IMR-90 (cell line): ENCODE measurements around the gene KRTCAP2. TPM values are rescaled to one million over a fixed set of nuclear protein-coding genes. Genes with fewer than 3 reads are reported as not detected.

Experiments used
- ATAC-seq: fragments of 200-7000 bp; cut with Tn5 transposase; 2 replicates; pipeline ENCODE4 v1.9.1; 2020; ENCODE audit warnings: low read depth, mild to moderate bottlenecking, moderate library complexity
- BruUV-seq: library from RNA; stranded (reverse); fragments of 400-500 nt; replicated peaks from 2 replicates; lab custom pipeline; 2021; lab: Mats Ljungman, UMichigan
- CTCF ChIA-PET: fragments of 300-600 bp; formaldehyde crosslinking; extraction: SDS; loops from one replicate; lab custom pipeline; 2021; ENCODE audit warnings: antibody characterized with exemption; lab: Yijun Ruan, JAX
- POLR2A ChIA-PET: fragments of 300-600 bp; sonication (Branson Sonifier 250); formaldehyde crosslinking; loops from one replicate; lab custom pipeline; 2022; ENCODE audit warnings: antibody characterized with exemption; ENCODE audit not compliant: unreplicated experiment; lab: Charles Lee
- DNase-seq: peaks from one replicate; pipeline ENCODE4 v3.0.0; 2013
- H2AFZ ChIP-seq: replicated peaks from 2 replicates; pipeline ENCODE3; 2013; ENCODE audit warnings: low read length, mild to moderate bottlenecking; ENCODE audit not compliant: poor library complexity
- H2AK5ac ChIP-seq: 2 replicates; pipeline ENCODE4 v1.6.1; 2013; ENCODE audit warnings: low read depth, low read length, inconsistent platforms
- H2AK9ac ChIP-seq: replicated peaks from 2 replicates; pipeline ENCODE3; 2013; ENCODE audit warnings: mild to moderate bottlenecking, low read depth, low read length, moderate library complexity; ENCODE audit not compliant: poor library complexity
- H2BK120ac ChIP-seq: 2 replicates; pipeline ENCODE4 v1.6.1; 2013; ENCODE audit warnings: low read depth, low read length, inconsistent platforms
- H2BK15ac ChIP-seq: 3 replicates; pipeline ENCODE4 v1.6.1; 2013; ENCODE audit warnings: low read depth, low read length, inconsistent platforms
- H2BK20ac ChIP-seq: 2 replicates; pipeline ENCODE4 v1.6.1; 2013; ENCODE audit warnings: low read depth, mild to moderate bottlenecking, inconsistent platforms, low read length, moderate library complexity
- H2BK5ac ChIP-seq: 2 replicates; pipeline ENCODE4 v1.6.1; 2013; ENCODE audit warnings: mild to moderate bottlenecking, low read depth, low read length, inconsistent platforms; ENCODE audit not compliant: poor library complexity, severe bottlenecking
- H3K14ac ChIP-seq: replicated peaks from 2 replicates; pipeline ENCODE4 v1.6.1; 2013; ENCODE audit warnings: low read depth, low read length, inconsistent platforms
- H3K18ac ChIP-seq: 2 replicates; pipeline ENCODE4 v1.6.1; 2013; ENCODE audit warnings: low read depth, low read length, control low read depth
- H3K23ac ChIP-seq: 2 replicates; pipeline ENCODE4 v1.6.1; 2013; ENCODE audit warnings: low read depth, low read length, inconsistent platforms
- H3K27ac ChIP-seq: 2 replicates; pipeline ENCODE4 v1.5.1; 2013; ENCODE audit warnings: mild to moderate bottlenecking, control low read depth, low read length; ENCODE audit not compliant: insufficient read depth
- H3K27me3 ChIP-seq: 2 replicates; pipeline ENCODE4 v1.6.1; 2013; ENCODE audit warnings: low read length; ENCODE audit not compliant: control insufficient read depth, insufficient read depth
- H3K36me3 ChIP-seq: 2 replicates; pipeline ENCODE4 v1.6.1; 2013; ENCODE audit warnings: low read length, mixed read lengths; ENCODE audit not compliant: control insufficient read depth, insufficient read depth
- H3K4ac ChIP-seq: 2 replicates; pipeline ENCODE4 v1.6.1; 2013; ENCODE audit warnings: low read depth, low read length, inconsistent platforms
- H3K4me1 ChIP-seq: 2 replicates; pipeline ENCODE4 v1.6.1; 2013; ENCODE audit warnings: low read length, mixed read lengths; ENCODE audit not compliant: control insufficient read depth, insufficient read depth
- H3K4me2 ChIP-seq: 2 replicates; pipeline ENCODE4 v1.6.1; 2013; ENCODE audit warnings: low read depth, mild to moderate bottlenecking, control low read depth, low read length, moderate library complexity
- H3K4me3 ChIP-seq: 2 replicates; pipeline ENCODE4 v1.5.1; 2013; ENCODE audit warnings: low read depth, mild to moderate bottlenecking, control low read depth, low read length, moderate library complexity; ENCODE audit not compliant: insufficient read depth
- H3K56ac ChIP-seq: 2 replicates; pipeline ENCODE4 v1.6.1; 2013; ENCODE audit warnings: low read length, inconsistent platforms; ENCODE audit not compliant: insufficient read depth; ENCODE audit errors: extremely low read depth
- H3K79me1 ChIP-seq, 2 experiments: 2 replicates each; pipeline ENCODE4 v1.6.1; 2013; ENCODE audit warnings: low read length in 2 of 2, inconsistent platforms in 1 of 2, low read depth in 1 of 2
- H3K9ac ChIP-seq: 2 replicates; pipeline ENCODE4 v1.6.1; 2013; ENCODE audit warnings: low read depth, low read length, control low read depth
- H3K9me1 ChIP-seq: 2 replicates; pipeline ENCODE4 v1.6.1; 2013; ENCODE audit warnings: low read length, inconsistent platforms; ENCODE audit not compliant: insufficient read depth
- H3K9me3 ChIP-seq: 2 replicates; pipeline ENCODE4 v1.6.1; 2013; ENCODE audit warnings: low read length; ENCODE audit not compliant: control insufficient read depth, insufficient read depth
- H4K20me1 ChIP-seq: 2 replicates; pipeline ENCODE4 v1.6.1; 2013; ENCODE audit warnings: low read length, inconsistent platforms; ENCODE audit not compliant: insufficient read depth
- H4K5ac ChIP-seq: 2 replicates; pipeline ENCODE4 v1.6.1; 2013; ENCODE audit warnings: mild to moderate bottlenecking, low read depth, low read length, control low read depth
- H4K8ac ChIP-seq, 2 experiments: 2 replicates each; pipeline ENCODE4 v1.6.1; 2013; ENCODE audit warnings: low read depth in 2 of 2, low read length in 2 of 2, control low read depth in 1 of 2, inconsistent platforms in 1 of 2
- H4K91ac ChIP-seq: 2 replicates; pipeline ENCODE4 v1.6.1; 2013; ENCODE audit warnings: low read depth, low read length, inconsistent platforms; ENCODE audit not compliant: insufficient read depth
- MAZ ChIP-seq: IDR thresholded peaks from 2 replicates; pipeline ENCODE4 v1.6.1; 2012; ENCODE audit warnings: low read depth, mild to moderate bottlenecking, low read length, improper control_type of control experiment, moderate library complexity, borderline replicate concordance
- WGBS, 2 experiments: methylation state at CpG; one replicate each; pipeline versions ENCODE4 v1.1.5 to v1.1.7; 2013; ENCODE audit warnings: missing lambda C conversion rate in 2 of 2; ENCODE audit not compliant: insufficient read length in 1 of 2; ENCODE audit errors: extremely low coverage in 2 of 2; 5-methylcytosine and 5-hydroxymethylcytosine counted together
- dilution Hi-C: fragments of 300-500 bp; cut with HindIII; formaldehyde crosslinking; loops from one replicate; pipeline ENCODE4 v1.14.3; 2018; ENCODE audit warnings: low sequenced_read_pairs; ENCODE audit not compliant: unreplicated experiment
- in situ Hi-C: fragments of 300-500 bp; cut with MboI; formaldehyde crosslinking; loops from 3 replicates; pipeline ENCODE4 v1.14.3; 2019; ENCODE audit warnings: low sequenced_read_pairs, inconsistent platforms, mixed read lengths
- intact Hi-C: fragments of 100-400 bp; cut with micrococcal nuclease; formaldehyde crosslinking; loops from 2 replicates; pipeline ENCODE4 v1.10.0; 2022
- polyA plus RNA-seq, 3 experiments: library from polyadenylated mRNA; depleted of rRNA; stranded (reverse); fragments of >200 nt; gene quantifications; 2 replicates each; pipeline ENCODE4 v1.2.3, GENCODE V29; 2012; ENCODE audit warnings: low replicate concordance in 1 of 3
- total RNA-seq: library from RNA; depleted of rRNA; stranded (reverse); fragments of >200 nt; gene quantifications from 2 replicates; pipeline ENCODE4 v1.2.3, GENCODE V29; 2012

The KRTCAP2 gene
- total and polyA plus RNA-seq, 2 of the 4 experiments (the other 2 are of a cell fraction): 76.7 to 232 TPM

DNA sequence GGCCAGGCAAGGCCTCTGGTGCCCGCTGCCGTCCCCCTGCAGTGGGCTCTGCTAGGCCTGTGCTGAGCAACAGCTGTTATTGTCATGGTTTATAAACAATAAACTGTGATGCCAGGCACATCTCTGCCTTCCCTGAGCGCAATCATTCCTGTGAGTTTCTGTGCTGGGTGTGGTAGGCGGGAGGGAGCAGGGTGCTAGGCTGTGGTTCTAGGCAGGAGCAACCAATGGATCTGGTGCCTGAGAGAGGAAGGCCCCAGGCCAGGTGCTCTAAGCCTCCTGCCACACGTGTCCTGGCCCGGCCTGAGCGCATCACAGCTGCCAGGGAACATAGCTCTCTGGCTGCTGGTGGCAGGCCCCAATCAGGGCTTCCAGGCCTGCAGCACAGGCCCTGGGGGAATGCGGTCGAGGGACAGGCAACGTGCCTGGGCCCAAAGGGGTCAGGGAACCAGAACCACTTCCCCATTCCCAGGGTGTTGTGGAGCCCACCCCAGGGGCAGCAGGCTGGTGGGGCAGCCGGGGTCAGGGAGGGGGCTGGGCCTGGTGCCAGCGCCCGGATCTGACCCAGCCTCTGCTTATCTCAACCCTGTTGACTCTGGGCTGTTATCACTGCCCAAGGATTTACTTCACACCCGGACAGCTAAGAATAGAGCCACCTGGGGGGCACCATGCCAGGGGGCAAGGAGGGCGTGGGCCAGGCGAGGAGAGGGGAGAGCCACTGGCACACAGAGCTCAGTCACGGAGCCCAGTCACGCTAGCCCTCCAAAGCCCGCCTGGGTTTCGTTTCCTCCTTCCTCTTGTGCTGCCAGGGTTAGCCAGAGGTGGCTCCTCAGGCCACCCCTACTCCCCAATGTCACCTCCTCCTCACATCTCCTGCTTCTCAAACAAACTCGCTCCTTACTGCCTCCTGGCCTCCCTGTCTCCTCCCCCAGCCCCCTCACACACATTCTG is 12.0 kb upstream of the KRTCAP2 start:
- no TSS peak for BruUV-seq

More for the DNA sequence above, 12.0 kb upstream of the KRTCAP2 start:
- ChIA-PET CTCF (interaction anchor here (1.2 kb wide), 1 partner anchor 8 kb away, joined by 4 read pairs; no protein-coding TSS in a partner anchor), POLR2A (no interaction called here)
- WGBS, 2 experiments: 66% methylated on average over 8 of the region's 21 CpGs; no CpG with 5 or more reads in 1 of the 2 experiments
- ATAC-seq (peak; percentile 15), DNase-seq (no peak)
- no peak overlapping the region for H3K56ac ChIP-seq
- no peak overlapping the region for H2BK120ac ChIP-seq
- H3K4me1 ChIP-seq: no peaks in the 10 kb centered on the region
- no peaks in the 10 kb centered on the region for H3K9me3 ChIP-seq
- no peak overlapping the region for H3K4me2 ChIP-seq
- H2BK15ac ChIP-seq: no peak overlapping the region
- dilution Hi-C loops: no loop called here
- H4K5ac ChIP-seq: no peak overlapping the region
- no peaks in the 10 kb centered on the region for H3K9me1 ChIP-seq
- H3K18ac ChIP-seq: no peak overlapping the region
- no peak overlapping the region for H2AK9ac ChIP-seq
- H3K4me3 ChIP-seq: no peak overlapping the region
- no peak overlapping the region for H3K9ac ChIP-seq
- H4K91ac ChIP-seq: no peak overlapping the region
- in situ Hi-C loops: no loop called here
- no peaks in the 10 kb centered on the region for H3K27me3 ChIP-seq
- peaks cover 13% of the 10 kb centered on the region for H3K36me3 ChIP-seq
- H3K27ac ChIP-seq: no peak overlapping the region
- H4K20me1 ChIP-seq: no peaks in the 10 kb centered on the region
- no peak overlapping the region for H2AFZ ChIP-seq
- intact Hi-C loops: no loop called here
- no peak overlapping the region for H3K4ac ChIP-seq
- H2BK5ac ChIP-seq: no peak overlapping the region
- H3K23ac ChIP-seq: no peak overlapping the region
- H3K79me1 ChIP-seq: no peaks in the 10 kb centered on the region
- H4K8ac ChIP-seq: no peak overlapping the region
- no peak for TF ChIP-seq MAZ
- H2AK5ac ChIP-seq: no peak overlapping the region
- no peak overlapping the region for H2BK20ac ChIP-seq
- no peak overlapping the region for H3K14ac ChIP-seq
